Fibroblast of gingiva (primary cell): Measurements from ENCODE around the gene CHKA.

Experiments
- DNase-seq: peaks from one replicate; pipeline ENCODE4 v3.0.0-alpha.2; 2011; ENCODE audit warnings: low read depth

Gene CHKA

DNA sequence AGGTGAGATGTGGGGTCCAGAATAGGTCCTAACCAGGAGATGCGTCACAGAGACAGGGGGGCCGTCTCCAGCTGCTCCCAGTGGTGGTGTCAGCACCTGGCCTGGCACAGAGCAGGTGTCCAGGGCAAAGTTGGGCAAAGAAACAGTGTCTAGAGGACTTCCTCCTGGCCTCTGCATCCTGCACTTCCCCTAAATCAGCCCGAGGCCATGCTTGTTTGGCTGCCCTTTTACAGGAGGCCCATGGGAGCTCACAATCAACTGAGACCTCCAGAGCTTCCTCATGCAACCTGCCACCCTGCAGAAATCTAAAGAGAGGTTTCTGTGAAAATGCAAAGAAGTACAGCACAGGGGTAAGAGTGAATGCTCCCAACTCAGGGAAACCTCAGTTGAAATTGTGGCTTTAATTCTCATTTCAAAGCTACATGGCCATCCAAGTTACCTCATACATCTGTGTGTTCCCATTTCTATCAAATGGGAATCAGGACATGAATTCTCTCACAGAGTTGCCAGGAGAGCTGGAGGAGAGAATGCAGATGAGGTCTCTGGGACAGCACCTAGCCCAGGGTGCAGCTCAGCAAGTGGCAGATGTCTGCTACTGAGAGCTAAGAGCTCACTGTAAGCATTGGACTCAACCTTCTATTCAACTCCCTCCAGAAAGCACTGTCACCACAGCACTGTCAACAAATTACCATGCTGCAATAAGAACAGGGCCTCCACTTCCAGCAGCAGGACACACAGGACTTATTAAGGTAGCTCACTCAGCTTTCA lies 49.7 kb downstream of the CHKA start:
- no peak for DNase-seq

DNA sequence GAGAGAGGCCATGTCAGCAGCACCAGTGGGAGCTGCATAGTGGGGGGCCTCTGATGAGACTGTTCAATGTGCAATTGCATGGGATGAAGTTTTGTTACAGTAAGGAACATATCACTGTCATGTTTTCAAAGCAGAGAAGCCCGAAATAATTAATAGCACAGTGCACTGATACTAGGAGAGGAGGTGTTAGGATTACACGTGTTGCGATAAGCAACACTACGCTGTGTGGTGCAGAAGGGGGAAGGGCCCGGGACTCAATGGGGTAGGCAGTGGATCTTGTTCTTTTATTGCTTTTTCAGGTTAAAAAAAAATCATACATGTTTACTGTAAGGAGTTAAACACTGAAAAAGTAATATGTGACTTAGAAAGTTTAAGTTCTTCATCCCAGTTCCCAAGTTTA lies 53.2 kb downstream of the CHKA start:
- no peak for DNase-seq

DNA sequence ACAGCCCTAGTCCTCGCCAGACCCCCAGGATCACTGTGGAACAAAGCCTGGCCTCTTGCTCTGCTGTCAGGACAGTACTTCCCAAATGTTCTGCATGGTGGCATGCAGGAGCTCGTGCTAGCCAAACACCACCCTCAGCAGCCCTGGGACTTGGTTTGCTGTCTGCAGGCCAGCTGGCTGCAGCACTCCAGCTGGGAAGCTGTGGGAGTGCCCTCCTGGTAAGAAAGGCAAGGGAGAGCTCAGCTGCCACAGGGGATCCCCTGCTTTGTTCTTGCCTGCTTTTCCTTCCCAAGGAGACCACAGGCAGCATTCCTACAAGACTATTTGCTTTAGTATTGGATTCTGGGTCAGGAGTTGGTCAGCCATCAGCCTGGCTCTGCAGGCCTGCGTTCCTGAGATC lies 54.4 kb downstream of the CHKA start:
- DNase-seq = no peak

DNA sequence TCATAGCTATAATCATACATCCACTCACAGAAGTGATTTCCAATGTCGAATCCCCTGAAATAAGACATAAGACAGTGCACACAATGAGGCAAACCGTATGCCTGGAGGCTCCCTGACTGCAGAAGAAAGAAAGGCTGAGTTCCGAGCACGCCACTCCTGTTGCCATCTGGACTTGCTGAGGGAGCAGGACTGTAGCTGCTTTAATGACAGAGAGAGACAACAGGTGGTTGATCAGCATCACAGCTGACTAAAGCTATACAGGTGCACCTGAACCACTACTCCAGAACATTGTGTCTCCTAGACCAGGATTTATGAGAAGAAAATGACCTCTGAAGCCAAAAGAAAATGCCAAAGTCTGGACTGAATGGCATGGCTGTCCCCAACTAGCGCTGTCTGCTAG lies 55.3 kb downstream of the CHKA start:
- DNase-seq = no peak

DNA sequence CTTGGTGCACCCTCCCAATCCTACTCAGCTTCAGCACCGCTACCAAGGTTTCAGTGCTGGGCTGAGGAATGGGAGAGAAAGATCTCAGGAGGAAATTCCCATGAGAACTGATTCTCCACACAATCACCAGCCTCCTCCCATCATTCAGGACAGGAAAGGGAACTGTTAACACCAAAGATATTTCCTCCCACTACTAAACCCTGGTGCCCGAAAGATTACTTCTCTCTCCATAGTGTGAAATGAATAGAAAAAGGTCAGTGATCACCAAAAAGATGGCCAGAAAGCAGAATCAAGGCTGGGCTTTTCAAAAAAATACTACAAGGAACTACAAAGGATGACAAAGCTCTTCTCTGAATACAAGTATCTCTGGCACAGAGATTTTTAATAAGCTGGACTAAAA lies 56.3 kb downstream of the CHKA start:
- DNase-seq = no peak

DNA sequence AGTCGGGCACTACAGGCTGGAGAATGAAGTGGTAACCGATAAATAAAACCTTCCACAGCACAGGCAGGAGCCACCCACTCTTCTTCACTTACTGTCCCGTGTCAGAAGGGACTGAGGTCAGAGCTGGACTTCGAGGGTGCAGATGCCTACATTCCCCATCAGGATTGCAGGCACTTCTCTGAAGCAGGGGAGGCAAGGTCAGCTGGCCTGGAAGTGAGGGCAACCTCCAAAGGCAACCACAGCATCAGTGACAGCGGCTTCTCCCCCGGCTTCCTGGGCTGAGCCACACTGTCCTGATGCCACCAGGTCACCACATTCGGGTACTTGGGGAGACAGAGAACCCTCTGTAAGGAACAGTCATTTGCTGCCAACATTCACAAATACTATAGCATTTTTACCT lies 59.7 kb downstream of the CHKA start:
- no peak for DNase-seq

DNA sequence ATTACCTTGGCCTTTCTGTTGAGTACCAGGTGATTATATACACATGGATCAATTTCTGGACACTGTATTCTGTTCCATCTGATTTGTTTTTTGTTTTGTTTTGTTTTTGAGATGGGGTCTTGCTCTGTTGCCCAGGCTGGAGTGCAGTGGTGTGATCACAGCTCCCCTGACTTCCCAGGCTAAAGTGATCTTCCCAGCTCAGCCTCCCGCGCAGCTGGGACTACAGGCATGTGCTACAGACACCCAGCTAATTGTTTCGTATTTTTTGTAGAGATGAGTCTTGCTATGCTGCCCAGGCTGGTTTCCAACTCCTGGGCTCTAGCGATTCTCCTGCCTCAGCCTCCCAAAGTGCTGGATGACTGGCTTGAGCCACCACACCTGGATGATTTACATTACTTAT lies 63.4 kb downstream of the CHKA start:
- no peak for DNase-seq

DNA sequence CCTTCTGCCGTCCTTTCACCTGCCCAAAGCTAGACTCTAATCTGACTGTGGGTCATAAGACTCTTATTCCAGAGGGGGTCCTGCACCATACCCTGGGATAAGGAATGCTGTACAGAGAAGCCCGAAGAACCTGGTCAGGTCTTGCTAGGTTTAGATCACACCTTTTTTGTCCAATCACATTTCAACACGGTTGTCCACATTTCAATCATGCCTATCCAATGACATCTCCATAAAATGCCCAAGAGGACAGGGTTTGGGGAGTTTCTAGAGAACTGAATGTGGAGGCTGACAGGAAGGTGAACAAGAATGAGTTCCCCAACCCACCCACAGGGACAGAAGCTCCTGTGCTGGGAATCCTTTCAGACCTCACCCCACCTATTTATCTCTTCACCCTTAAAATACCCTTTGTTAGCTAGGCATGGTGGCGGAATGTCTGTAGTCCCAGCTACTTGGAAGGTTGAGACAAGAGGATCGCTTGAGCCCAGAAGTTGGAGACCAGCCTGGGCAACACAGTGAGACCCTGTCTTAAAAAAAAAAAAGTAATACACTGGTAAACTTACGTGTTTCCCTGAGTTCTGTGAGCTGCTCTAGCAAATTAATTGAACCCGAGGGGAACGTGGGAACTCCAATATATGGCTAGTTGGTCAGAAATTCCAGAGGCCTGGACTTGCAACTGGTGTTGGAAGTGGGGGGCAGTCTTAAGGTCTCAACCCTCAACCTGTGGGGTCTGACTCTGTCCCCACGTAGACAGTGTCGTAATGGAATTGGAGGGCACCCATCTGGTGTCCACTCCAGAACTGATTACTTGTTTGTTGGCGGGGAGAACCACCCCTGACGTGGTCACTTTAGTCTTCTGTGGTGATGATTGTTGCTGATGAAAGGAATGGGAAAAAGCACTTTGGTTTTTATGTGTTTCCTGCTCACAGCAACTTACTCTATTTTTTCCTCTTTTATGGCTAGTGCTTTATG lies 64.6 kb downstream of the CHKA start:
- DNase-seq = no peak

DNA sequence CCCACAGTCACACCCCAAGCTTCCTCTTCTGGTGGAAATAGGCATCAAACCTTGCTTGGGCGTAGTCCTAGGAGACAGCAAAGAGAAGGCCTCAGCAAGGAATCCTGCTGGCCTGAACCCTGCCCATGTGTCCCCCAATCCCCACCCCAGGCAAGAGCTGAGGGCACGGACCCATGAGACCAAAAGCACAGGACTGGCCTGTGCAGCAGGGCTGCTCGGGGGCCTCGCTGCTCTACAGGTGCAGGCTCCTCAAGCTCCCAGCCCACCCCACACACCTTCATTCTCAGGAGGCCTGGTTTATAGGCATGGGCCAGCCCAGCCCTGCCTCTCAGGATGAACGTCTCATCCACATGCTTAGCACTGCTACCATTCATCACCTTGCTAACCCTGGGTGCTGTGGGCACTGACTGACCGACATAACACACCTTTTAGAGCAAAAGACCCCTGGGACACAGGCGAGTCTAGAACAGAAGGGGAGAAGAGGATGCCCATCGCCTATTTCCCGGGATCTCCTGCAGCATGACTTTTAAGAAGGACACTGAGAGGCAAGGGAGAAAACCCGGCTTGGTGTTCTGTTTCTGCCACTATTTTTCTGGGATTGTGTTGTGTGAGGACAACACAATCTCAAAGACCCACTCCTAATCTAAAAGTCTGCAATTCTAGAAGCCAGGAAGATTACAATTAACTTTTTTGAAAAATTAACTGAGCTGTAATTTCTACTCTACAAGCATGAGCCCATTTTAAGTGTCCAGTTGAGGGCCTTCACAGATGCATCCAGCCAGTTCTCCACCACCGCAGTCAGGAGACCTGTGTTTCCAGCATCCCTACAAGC lies 67.0 kb downstream of the CHKA start:
- no peak for DNase-seq

DNA sequence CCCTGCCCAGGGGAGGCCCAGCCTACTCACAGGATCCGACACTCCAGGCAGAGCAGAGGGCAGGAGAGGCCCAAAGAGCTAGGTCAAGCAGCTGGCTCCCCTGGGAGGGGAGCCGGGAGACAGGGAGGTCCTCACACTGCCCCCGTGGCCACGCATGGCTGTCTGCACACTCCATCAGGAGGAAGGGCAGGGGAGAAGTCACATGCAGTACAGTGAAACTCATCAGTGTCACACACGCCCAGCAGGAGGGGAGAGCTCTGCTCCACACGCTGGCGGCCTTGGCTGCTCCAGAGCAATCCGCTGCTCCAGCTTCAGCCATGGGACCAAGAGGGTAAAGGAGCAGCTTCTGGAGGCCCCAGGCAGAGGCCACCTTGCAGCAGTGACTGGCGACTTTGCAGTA lies 68.1 kb downstream of the CHKA start:
- no peak for DNase-seq

DNA sequence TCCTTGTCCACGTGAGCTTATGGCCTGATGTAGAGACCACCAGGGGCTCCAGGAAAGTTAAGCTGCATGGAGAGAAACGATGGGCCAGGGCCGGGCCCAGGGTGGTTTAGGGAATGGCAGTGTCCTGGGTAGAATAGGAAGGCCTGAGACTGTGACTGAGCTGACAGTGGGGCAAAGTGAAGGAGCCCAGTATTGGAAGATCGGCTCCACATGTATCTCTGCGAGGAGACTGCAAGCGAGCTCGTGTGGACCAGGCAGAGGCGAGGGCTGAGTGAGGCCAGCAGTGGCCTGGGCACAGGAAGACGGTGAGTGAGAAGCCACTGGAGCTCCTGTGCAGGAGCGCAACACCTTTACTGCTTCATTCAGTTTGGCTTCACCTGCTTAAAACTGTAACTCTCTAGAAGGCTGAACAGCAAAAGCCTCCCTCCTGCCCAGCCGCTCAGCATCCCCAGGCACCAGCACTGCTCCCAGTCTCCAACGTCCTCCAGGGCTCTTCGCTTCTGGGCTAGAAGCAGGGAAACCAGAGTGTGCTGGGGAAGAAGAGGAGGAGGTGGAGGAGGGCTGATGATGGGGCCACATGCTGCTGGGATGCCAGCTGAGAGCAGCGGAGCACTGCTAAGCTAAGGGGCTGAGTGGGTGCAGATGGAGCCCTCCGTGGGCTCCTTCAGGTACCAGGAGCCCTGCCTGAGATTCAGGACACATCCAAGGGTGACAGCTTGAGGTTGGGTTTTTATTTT lies 68.9 kb downstream of the CHKA start:
- DNase-seq = no peak

DNA sequence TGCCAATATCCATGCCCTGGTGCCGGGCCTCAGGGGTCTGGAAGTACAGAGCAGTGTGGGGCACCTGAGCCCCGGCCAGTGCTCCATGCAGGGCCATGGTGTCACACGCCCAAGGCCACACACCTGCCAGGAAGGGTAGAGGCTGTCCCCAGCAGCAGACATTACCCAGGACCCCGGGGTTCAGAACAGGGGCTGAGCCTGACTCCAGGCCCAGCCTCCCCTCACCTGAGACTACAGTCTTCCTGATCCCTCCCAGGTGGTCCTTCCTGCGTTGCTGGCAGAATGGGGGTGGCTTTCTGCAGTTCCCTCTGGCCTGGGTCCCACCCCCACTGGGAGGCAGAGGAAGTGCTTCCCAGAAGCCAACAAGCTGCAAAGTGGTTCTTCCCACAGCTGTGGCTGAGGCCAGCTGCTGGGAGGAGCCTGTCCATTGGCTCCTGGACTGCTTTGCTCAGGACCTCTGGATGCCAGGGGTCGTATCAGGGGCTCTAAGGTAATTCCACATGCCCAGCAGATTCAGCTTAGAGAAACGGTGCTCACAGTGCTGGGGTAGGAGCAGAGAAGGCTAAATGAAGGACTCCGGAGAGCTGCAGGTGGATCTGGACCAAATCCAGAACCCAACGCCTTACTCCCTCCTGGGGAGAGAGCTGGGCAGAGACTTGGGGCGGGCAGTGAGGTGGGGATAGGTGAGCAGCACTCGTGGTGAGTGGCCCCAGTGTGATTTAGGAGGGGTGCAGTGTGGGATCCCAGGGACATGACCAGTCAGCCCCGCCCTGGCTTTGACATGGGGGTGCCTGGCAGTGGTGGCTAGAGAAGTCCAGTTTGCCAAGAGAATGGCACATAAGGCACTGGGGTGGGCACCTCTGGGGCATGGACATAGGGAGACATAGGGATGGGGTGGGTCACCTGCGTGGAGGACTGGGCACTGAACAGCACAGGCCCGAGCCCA lies 69.7 kb downstream of the CHKA start:
- DNase-seq = no peak

DNA sequence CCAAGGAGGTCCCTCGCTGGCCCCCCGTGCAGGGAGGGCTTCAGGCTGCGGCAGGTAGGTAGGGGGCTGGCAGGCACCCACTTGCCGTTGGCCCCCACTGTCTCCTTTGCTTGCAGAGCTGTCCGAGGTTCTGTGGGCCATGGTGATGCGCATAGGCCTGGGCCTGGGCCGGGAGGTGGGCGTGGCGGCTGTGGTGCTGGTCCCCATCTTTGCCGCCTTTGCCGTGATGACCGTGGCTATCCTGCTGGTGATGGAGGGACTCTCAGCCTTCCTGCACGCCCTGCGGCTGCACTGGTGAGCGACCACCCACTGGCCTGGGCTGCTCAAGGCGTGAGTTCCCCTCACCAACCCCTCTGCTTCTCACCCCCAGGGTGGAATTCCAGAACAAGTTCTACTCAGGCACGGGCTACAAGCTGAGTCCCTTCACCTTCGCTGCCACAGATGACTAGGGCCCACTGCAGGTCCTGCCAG lies 70.8 kb downstream of the CHKA start:
- DNase-seq = no peak

DNA sequence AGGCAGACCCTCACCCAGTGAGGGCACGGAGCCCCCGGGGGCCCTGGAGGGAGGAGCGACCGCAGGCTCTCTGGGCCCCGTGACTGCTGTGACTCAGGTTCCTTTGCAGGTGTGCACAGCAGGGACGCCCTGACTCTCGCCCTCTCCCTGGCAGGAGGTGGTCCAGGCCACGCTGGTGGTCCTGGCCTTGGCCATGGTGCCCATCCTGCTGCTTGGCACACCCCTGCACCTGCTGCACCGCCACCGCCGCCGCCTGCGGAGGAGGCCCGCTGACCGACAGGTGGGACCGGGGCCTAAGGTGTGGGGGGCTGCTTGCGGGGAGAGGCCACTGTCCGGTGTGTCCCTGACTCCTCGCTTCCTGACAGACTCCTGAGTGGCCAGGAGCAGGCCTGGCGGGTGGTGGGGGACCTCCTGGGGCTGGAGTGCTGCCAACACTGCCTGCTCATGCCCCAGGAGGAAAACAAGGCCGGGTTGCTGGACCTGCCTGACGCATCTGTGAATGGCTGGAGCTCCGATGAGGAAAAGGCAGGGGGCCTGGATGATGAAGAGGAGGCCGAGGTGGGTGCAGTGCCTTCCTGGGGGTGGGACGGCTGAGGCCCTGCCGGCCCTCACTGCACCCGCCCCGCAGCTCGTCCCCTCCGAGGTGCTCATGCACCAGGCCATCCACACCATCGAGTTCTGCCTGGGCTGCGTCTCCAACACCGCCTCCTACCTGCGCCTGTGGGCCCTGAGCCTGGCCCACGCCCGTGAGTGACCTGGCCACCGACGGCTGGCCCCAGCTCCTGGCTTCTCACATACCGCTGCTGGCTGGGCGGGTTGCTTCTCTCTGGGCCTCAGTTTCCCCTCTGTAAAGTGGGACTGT lies 71.4 kb downstream of the CHKA start:
- no peak for DNase-seq

DNA sequence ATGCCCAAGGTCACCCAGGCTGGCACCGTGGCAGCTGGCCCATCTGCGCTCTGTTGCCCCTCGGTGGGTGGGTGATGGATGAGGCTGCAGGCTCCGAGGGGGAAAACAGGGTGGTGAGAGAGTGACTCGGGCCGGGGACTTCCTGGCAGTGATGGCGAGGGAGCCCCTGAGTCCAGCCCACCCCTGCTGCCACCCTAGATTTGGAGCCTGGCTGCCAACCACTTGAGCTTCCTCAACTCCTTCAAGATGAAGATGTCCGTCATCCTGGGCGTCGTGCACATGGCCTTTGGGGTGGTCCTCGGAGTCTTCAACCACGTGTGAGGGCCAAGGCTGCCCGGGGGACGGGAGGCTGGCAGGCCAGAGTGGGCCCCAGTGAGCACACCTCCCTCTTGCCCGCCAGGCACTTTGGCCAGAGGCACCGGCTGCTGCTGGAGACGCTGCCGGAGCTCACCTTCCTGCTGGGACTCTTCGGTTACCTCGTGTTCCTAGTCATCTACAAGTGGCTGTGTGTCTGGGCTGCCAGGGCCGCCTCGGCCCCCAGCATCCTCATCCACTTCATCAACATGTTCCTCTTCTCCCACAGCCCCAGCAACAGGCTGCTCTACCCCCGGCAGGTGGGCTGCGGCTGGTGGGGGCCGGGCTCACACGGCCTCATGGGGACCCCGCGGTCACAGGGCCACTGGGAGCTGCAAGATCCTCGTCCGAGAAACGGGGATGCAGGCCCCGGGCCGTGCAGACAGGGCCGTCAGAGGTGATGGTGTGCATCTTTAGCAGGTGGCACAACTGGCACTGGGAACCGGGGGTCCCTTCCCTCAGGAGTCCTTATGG lies 72.3 kb downstream of the CHKA start:
- no peak for DNase-seq

DNA sequence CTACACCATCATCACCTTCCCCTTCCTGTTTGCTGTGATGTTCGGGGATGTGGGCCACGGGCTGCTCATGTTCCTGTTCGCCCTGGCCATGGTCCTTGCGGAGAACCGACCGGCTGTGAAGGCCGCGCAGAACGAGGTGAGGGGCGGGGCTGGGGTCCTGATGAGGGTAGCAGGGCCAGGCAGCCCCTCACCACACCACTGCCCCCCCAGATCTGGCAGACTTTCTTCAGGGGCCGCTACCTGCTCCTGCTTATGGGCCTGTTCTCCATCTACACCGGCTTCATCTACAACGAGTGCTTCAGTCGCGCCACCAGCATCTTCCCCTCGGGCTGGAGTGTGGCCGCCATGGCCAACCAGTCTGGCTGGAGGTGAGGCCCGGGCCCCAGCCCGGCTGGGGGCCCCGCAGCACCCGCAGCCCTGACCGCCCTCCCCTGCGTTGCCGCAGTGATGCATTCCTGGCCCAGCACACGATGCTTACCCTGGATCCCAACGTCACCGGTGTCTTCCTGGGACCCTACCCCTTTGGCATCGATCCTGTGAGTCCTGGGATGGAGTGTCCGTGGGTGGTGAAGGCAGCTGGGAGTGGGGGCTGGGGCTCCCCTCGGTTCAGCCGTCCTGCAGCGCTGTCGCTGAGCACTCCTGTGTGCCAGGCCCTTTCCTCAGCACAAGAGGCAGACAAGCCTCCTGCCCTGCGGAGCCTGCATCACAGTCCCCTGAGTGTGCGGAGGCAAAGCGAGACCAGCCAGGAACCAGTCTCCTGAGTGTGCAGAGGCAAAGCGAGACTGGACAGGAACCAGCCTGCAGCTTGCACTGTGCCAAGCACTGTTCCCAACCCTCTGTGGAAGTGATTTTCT lies 73.5 kb downstream of the CHKA start:
- DNase-seq = no peak

DNA sequence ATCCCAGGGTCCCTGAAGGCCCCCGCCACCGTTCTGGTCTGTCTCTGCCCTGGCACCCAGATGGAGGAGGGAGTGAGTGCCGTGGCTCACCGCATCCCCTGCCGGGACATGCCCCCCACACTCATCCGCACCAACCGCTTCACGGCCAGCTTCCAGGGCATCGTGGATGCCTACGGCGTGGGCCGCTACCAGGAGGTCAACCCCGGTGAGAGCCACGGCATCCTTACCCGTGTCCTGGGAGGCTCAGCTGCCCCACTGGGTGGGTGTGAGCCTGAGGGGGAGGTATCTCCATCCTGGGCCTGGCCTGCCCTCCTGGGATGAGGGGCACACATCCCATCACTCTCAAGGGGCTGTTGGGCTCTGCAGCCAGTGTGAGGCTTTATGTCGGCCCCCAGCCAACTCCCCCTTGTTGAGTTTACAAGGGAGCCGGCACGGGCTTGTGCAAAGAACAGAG lies 76.3 kb downstream of the CHKA start:
- no peak for DNase-seq
